ENCODE measurements around the gene NAIF1. TPM values are rescaled to one million over a fixed set of nuclear protein-coding genes. Genes with fewer than 3 reads are reported as not detected.

Gene NAIF1
- total and polyA plus RNA-seq, 10 of the 15 experiments (the other 5 are each of a cell fraction or from before 2014, with no cell fraction given): 2.4 to 14.2 (median 7.1) TPM

- in situ Hi-C loops (cut with MboI): no loop called here
- TF ChIP-seq TCF3 (IDR thresholded peaks at IDR 0.05; ENCODE audit: borderline replicate concordance, insufficient read depth, low read depth, low read length) (no peak), NR2C2 (IDR thresholded peaks at IDR 0.05; ENCODE audit: borderline replicate concordance, control insufficient read depth, insufficient read length, low read depth) (no peak), MLLT1 (IDR thresholded peaks at IDR 0.05) (no peak), ZNF687 (IDR thresholded peaks at IDR 0.05) (no peak), ETV6 (conservative IDR thresholded peaks at IDR 0.05 in 1 of 2, IDR thresholded peaks at IDR 0.05 in 1 of 2; ENCODE audit: borderline replicate concordance in 1 of 2, low read depth in 1 of 2) (no peak), RCOR1 (conservative IDR thresholded peaks at IDR 0.05; ENCODE audit: low read depth, low read length) (no peak)
- no peak for FAIRE-seq
- POLR2A ChIA-PET: interaction anchor here (1.0 kb wide), 1 partner anchor 39 kb away, joined by 5 read pairs; no protein-coding TSS in a partner anchor
- intact Hi-C loops (cut with micrococcal nuclease; ENCODE audit: unreplicated experiment): no loop called here
- Histone ChIP-seq H3K27ac (ENCODE audit: control insufficient read depth, insufficient read depth) (no peak overlapping the region), H3K27me3 (replicated peaks in 1 of 2; ENCODE audit: control insufficient read depth in 2 of 2, insufficient read depth in 2 of 2, low read length in 1 of 2) (no peaks in the 10 kb centered on the region), H2AFZ (ENCODE audit: control insufficient read depth, low read depth, low read length) (no peak overlapping the region), H3K79me2 (ENCODE audit: control insufficient read depth, insufficient read depth, low read length) (peaks cover 22% of the 10 kb centered on the region), H3K9me3 (replicated peaks; ENCODE audit: control insufficient read depth, insufficient read depth, low read length) (no peaks in the 10 kb centered on the region), H3K9ac (ENCODE audit: control insufficient read depth, insufficient read depth, low read length) (no peak overlapping the region), H3K4me1 (ENCODE audit: control insufficient read depth, insufficient read depth, low read length) (peaks cover 15% of the 10 kb centered on the region), H4K20me1 (ENCODE audit: control insufficient read depth, insufficient read depth) (no peaks in the 10 kb centered on the region), H3K4me3 (no peak overlapping the region), H3K36me3 (ENCODE audit: control insufficient read depth in 2 of 2, insufficient read depth in 2 of 2, low read length in 1 of 2) (peaks cover 0 to 3% of the 10 kb centered on the region in 2 experiments; a peak in 1 of 4 replicates), H3K4me2 (ENCODE audit: control insufficient read depth, insufficient read depth) (no peak overlapping the region)
- WGBS (ENCODE audit: insufficient coverage, insufficient replicate concordance, low lambda C conversion rate, missing lambda C conversion rate): 90% methylated on average over 4 of the region's 4 CpGs
- SMC1A ChIA-PET (ENCODE audit: uncharacterized antibody, unreplicated experiment): no interaction called here
- RAD21 ChIA-PET (ENCODE audit: unreplicated experiment): interaction anchor here (0.7 kb wide), 1 partner anchor 64 kb away, joined by 3 read pairs; no protein-coding TSS in a partner anchor
- no peak for DNase-seq (ENCODE audit: low read depth, low spot score)
- ATAC-seq: no peak
- BruUV-seq (replicated peaks): no TSS peak
- CTCF ChIA-PET: interaction anchor here (4.9 to 6.6 kb wide), 2 partner anchors 14 to 51 kb away, joined by 30 to 33 read pairs; no protein-coding TSS in a partner anchor
Measured at GRCh38 chr9:128085943-128086342, 18.8 kb upstream of the NAIF1 start.
